ENCODE data around the gene CCS.
"Not testable (repeated sequence)": the region's sequence is repeated elsewhere in the genome, so short reads cannot be mapped to it uniquely, and the experiment has no call there.

Gene CCS

DNA sequence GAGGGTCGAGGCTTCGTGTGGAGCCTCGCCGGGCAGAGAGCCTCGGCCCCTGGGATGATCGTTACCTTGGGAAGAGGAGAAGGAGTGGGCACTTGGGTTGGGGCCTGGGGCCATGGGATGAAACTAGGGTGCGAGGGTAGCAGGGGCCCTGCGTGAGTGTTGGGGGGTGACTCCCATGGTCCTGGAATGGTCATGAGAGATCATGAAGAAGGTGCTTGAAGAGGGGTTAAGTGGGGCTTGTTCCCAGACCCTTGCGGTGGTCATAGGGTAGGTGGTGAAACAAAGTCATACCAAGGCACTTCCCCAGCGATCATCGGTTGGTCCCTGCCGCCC is 284 bp downstream of the CCS start:
- no peak for DNase-seq

DNA sequence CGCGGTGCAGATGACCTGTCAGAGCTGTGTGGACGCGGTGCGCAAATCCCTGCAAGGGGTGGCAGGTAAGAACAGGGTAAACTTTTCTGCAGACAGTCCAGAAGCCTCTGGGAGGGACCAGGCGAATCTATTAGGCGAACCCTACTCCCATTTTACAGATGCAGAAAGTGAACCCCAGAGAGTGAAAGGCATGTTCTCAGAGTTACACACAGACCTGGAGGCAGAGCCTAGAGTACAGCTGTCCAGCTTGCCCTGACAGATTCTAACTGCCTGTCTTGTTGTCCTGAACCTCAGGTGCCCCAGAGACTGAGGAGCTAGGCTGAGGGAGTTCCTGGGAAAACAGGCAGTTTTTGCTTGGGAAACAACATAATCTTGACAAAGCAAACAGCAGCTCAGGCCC is 665 bp downstream of the CCS start:
- no peak for DNase-seq

DNA sequence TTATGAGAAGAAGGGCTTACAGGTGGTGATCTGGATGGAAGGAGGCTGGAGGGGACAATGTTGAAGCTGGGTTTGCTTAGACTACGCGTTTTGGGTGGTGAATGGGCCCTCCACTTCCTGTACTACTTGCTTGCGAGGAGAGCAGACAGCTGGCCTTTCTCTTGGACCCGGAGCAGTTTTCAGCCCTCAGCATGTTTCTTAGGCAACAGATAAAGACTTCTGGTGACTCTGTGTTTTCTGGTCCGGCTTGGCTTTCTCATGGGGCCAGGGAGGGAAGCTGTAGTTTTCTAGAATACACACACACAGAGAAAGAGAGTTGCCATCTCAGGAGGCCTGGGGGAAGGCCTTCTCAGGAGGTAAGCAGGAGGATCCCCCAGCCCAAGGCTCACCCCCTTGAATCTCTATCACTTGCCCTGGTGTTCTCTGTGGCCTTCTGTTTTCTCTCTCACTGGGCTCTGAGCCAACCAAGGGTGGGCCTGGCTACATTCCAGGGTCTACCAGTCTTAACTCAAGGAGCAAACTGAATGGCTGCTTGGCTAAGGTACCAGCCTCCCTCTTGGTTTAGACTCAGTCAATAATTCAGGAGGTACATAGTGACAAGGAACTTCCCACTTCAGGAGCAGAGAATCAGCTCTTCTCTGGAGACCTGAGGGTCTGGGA is 2.4 kb downstream of the CCS start:
- no peak for DNase-seq

DNA sequence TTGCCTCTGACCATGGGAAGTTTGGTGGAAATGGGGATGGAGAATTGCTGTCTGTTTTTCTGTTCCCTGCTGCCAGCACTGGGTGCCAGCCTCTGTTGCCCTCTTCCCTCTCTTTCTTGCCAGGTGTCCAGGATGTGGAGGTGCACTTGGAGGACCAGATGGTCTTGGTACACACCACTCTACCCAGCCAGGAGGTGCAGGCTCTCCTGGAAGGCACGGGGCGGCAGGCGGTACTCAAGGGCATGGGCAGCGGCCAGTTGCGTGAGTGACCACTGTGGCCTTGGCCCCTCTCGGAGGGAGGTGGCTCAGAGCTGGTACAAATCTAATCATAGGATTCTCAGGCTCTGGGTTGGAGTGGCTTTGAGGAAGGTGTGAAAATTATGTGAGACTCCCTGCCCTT is 6.0 kb downstream of the CCS start:
- DNase-seq = peak in 1 of 2 experiments; percentile 20

DNA sequence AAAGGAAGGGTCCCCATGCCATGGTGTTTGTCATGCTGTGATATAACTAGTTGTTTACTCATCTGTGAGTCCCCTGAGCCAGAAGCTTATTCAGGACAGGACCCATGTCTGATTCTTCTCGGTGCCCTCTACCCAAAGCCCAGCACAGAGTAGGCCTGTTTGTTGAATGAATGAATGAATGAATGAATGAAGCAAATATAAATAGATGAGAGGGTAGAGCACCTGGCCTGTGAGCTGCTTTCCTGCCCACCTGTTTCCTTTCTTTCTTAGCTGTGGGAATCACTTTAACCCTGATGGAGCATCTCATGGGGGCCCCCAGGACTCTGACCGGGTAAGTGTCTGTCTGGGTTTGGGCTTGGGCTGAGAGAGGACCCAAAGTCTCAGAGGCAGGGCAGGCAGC is 7.2 kb downstream of the CCS start:
- no peak for DNase-seq

DNA sequence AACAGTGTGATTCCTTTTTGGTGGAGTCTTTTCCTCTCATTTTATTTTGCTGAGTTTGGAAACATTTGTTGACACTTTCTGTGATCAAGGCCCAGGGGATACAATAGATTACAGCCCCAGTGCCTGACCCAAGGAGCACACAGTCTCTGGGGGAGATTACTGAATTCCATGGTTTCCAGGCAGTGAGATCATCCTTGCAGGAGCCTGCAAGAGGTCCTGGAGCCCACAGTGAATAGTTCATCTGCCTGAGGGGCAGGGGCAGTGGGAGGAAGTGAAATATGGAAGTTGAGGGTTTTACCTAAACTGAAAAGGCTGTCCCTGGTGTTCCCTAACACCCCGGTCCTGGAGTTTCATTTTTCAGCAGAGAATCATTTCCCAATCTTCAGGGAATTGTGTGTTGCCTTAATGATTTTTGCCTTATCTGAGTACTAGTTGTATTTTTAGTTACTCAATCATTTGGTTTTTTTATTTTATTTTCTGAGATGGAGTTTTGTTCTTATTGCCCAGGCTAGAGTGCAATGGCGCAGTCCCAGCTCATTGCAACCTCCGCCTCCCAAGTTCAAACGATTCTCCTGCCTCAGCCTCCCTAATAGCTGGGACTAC is 7.7 kb downstream of the CCS start:
- no peak for DNase-seq

DNA sequence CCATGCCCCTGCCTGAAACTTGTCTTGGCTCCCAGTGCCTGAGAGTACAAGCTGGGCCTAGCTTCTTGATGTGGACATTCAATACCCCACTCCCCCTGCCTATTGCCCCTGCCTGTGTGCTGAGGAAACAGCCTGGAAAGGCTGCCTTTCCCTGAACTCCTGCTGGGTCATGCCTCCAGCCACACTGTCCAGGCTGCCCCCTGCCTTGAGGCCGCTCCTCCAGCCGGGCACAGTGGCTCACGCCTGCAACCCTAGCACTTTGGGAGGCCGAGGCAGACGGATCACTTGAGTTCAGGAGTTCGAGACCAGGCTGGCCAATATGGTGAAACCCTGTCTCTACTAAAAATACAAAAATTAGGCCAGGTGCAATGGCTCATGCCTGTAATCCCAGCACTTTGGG is 10.1 kb downstream of the CCS start:
- DNase-seq = no peak

DNA sequence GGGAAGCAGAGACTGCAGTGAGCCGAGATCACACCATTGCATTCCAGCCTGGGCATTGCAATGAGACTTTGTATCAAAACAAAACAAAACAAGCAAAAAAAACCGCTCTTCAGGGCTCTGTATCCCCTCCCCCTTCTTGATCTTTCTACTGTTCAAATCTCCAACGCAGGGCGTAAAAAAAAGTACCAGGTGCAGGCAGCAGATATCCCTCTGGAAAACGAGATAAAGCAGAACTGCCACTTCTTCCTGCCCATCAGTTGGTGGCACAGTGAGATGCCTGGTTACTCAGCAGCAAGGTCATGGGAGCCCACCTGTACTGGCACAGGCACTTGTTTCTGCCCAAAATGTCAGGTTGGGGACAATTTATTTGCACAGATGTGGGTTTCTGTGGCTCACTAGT is 11.2 kb downstream of the CCS start:
- DNase-seq = no peak

GRCh38 chr11:66606608-66607007 is 13.6 kb downstream of the CCS start:
- not testable (repeated sequence) for DNase-seq

DNA sequence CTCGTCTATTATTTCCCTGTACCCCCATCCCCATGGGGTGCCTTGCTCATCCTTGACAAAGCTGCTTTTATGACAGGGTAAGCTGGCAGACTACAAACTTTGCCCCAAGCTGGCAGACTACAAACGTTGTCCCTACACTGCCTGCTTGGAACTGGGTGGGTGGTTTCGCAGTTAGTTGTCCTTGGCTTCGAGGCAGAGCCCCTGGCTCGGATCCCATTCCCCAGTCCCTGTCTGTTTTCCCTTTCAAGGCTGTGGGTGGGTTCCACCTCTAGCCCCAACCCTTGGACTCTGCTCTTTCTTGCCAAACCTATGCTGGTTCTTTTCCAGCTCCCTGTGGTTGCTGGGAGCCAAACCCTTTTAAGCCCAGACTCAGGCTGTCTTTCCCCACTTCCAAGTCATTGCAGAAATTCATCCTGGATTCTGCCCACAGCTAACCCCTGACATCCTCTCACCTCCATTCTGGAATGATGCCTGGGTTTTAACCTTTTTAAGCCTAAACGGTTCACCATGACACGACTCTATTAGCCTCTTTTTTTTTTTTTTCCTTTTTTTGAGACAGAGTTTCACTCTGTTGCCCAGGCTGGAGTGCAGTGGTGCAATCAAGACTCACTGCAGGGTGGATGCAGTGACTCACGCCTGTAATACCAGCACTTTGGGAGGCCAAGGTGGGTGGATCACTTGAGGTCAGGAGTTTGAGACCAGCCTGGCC is 14.3 kb downstream of the CCS start:
- DNase-seq = no peak

GRCh38 chr11:66609721-66610617 is 17.0 kb downstream of the CCS start:
- DNase-seq = no peak

DNA sequence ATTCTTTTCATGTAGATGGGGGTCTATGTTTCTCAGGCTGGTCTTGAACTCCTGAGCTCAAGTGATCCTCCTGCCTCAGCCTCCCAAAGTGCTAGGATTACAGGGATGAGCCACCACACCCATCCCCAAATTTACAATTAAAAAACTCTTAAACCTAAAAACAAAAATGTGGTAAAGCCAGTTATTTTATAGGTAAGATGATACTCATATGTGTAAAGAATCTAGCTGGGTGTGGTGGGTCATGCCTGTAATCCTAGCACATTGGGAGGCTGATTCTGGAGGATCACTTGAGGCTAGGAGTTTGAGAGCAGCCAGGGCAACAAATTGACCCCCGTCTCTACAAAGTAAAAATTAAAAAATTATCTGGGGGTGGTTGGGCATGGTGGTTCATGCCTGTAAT is 19.5 kb downstream of the CCS start:
- no peak for DNase-seq

DNA sequence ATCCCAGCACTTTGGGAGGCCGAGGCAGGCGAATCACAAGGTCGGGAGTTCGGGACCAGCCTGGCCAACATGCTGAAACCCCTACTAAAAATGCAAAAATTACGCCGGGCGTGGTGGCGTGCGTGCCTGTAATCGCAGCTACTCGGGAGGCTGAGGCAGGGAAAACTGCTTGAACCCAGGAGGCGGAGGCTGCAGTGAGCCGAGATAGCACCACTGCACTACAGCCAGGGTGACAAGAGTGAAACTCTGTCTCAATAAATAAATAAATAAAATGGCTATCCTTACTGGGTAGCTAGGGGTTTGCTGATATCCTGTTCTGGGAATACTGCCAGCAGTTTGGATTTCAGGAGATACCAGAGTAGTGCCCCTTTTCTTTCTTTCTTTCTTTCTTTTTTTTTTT is 21.1 kb downstream of the CCS start:
- no peak for DNase-seq

GRCh38 chr11:66616379-66617154 is 23.6 kb downstream of the CCS start, which contains the start of gene RBM14:
TSS of gene RBM14 (plus strand) at chr11:66616630. CDS start at chr11:66616721, 91 bp downstream.
- DNase-seq = peak; percentile 91 to 97

DNA sequence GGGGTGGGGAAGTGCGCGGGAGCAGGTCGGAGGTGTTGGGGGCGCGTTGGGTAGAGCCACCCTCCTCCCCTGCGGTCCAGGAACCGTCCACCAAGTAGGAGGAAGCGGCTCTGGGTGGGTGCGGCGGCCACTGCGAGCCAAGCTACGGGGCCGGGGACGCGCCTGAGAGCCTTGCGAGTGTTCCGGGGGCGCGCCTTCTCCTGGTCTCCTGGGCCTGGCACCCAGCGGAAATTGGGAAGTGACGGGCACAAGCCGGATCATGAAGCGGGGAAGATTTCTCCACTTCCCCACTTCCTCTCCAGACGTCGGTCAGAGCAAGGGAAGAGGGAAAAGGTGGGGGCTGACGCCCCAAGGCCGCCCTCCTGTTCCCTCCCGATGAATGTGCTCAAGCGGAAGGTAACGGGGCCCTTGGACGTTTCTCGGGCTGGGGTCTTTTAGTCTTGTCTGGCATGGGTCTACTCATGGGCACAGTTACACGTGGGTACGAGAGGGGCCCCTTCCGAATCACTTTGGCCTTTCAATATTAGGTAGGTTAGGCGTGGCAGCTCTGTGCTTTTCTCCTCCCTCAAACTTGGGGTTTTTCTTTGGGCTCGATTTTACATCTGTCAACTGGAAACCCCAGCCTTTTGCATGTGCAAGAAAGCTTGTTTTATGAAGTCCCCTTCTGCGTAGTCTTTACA is 24.3 kb downstream of the CCS start:
- DNase-seq = no peak

- no peak for DNase-seq
Measured at GRCh38 chr11:66619080-66619554, 26.1 kb downstream of the CCS start.

DNA sequence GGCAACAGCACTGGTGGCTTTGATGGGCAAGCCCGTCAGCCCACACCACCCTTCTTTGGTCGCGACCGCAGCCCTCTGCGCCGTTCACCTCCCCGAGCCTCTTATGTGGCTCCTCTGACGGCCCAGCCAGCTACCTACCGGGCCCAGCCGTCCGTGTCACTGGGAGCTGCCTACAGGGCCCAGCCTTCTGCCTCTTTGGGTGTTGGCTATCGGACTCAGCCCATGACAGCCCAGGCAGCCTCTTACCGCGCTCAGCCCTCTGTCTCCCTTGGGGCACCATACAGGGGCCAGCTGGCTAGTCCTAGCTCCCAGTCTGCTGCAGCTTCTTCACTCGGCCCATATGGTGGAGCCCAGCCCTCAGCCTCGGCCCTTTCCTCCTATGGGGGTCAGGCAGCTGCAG is 31.5 kb downstream of the CCS start:
- no peak for DNase-seq

- DNase-seq = peak in 1 of 2 experiments; percentile 14
Measured at GRCh38 chr11:66625041-66625751, 32.2 kb downstream of the CCS start.

DNA sequence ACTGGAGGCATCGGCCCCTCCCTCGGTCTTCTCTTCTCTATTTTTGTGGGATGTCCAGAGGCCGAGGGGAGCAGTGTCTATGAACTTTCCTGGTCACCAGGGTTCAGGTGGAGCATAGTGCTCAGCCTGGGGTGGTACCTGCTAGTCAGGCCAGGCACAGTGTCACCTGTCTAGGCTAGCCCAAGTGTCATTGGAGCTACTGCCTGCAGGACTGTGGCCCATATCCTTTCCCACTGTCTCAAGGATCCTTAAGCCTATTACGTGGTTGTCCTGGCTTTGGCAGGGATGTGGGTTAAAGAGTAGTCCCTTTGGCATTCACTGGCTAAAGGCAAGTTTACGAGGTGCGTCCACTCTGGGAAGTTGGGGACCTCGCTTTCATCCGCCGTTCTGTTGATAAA is 32.8 kb downstream of the CCS start:
- DNase-seq = no peak

DNA sequence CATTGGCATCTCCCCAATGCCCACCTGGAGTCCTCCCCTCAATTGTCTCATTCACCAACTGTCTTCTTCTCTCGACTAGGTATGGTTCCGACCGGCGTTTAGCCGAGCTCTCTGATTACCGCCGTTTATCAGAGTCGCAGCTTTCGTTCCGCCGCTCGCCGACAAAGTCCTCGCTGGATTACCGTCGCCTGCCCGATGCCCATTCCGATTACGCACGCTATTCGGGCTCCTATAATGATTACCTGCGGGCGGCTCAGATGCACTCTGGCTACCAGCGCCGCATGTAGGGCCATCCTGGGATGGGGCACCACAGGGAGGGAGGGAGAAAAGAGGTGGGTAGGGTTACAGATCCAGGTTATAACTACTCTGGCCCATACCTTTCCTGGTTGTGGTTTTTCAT is 33.4 kb downstream of the CCS start:
- DNase-seq = no peak

DNA sequence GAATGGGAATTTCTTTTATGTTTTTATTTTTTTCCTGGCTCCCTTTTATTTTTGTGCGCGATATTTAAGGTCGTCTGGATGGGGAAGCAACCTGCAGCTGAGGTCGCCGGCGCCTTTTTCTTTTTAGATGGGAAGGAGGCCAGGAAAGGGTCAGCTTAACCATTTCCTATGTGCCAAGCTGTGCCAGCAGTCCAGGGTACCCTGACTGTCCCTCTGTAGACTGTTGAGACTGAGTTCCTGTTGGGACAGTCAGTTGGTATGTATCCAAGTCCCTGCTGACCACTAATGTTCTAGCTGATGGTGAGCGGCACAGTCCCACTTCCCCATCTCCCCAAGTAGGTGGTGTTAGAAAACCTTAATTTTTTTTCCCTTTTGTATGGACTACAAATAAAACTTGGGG is 33.9 kb downstream of the CCS start:
- DNase-seq = no peak
